Endothelial cell of umbilical vein (primary cell): ENCODE measurements around the gene TSPAN18. TPM values are rescaled to one million over a fixed set of nuclear protein-coding genes. Genes with fewer than 3 reads are reported as not detected.

Experiments
- BruUV-seq: library from RNA; stranded (reverse); fragments of 400-500 nt; replicated peaks from 2 replicates; lab custom pipeline; 2021; lab: Mats Ljungman, UMichigan
- CTCF ChIA-PET: fragments of 300-600, 350-600 bp; sonication (Branson Sonifier 250); formaldehyde crosslinking; loops from one replicate; lab custom pipeline; 2021; ENCODE audit warnings: antibody characterized with exemption, inconsistent platforms; lab: Charles Lee
- POLR2A ChIA-PET: fragments of 300-600, 350-600 bp; sonication (Branson Sonifier 250); formaldehyde crosslinking; loops from one replicate; lab custom pipeline; 2021; ENCODE audit warnings: antibody characterized with exemption, inconsistent platforms; lab: Charles Lee
- DNase-seq: peaks from one replicate; pipeline ENCODE4 v3.0.0-alpha.2; 2011; ENCODE audit warnings: low read depth, low spot score
- FAIRE-seq: peaks from 2 replicates; lab custom pipeline; 2011; peaks lifted over from hg19 to GRCh38; lab: Jason Lieb, UNC
- H2AFZ ChIP-seq: 2 replicates; pipeline ENCODE4 v1.6.0; 2012; ENCODE audit warnings: low read depth, low read length, control low read depth, inconsistent platforms
- H3K27ac ChIP-seq: 2 replicates; pipeline ENCODE4 v1.5.1; 2011; ENCODE audit warnings: low read depth, mild to moderate bottlenecking, control low read depth, low read length, moderate library complexity; ENCODE audit not compliant: insufficient read depth
- H3K27me3 ChIP-seq, 2 experiments: 2 replicates each; pipeline versions ENCODE4 v1.6.0 to v1.6.1; 2011; ENCODE audit warnings: low read length in 2 of 2, mixed read lengths in 1 of 2; ENCODE audit not compliant: control insufficient read depth in 2 of 2, insufficient read depth in 2 of 2
- H3K36me3 ChIP-seq, 2 experiments: 2 replicates in 1 of 2; 3 replicates in 1 of 2; pipeline ENCODE4 v1.5.1; 2011; ENCODE audit warnings: low read length in 2 of 2, mild to moderate bottlenecking in 1 of 2, moderate library complexity in 1 of 2; ENCODE audit not compliant: control insufficient read depth in 2 of 2, insufficient read depth in 2 of 2; ENCODE audit errors: extremely low read depth in 1 of 2
- H3K4me1 ChIP-seq: 3 replicates; pipeline ENCODE4 v1.5.1; 2011; ENCODE audit warnings: mild to moderate bottlenecking, low read length; ENCODE audit not compliant: control insufficient read depth, insufficient read depth; ENCODE audit errors: extremely low read depth
- H3K4me2 ChIP-seq: 2 replicates; pipeline ENCODE4 v1.6.1; 2011; ENCODE audit warnings: low read length, control low read depth, mixed read lengths; ENCODE audit not compliant: insufficient read depth
- H3K4me3 ChIP-seq, 3 experiments: fragments of 200-600 bp in 1 of 3; sonication (generic), shearing (Covaris generic) in 1 of 3; replicated peaks in 1 of 3; 2 replicates each; pipeline ENCODE4 v1.5.1; 2011 to 2016; ENCODE audit warnings: control low read depth in 3 of 3, low read length in 3 of 3, mild to moderate bottlenecking in 2 of 3, inconsistent platforms in 1 of 3, low read depth in 1 of 3, moderate library complexity in 1 of 3; ENCODE audit not compliant: insufficient read depth in 1 of 3
- H3K79me2 ChIP-seq: 2 replicates; pipeline ENCODE4 v1.6.0; 2012; ENCODE audit warnings: low read length, inconsistent platforms; ENCODE audit not compliant: control insufficient read depth, insufficient read depth
- H3K9ac ChIP-seq: replicated peaks from 2 replicates; pipeline ENCODE3; 2011; ENCODE audit warnings: low read length, control low read depth; ENCODE audit not compliant: insufficient read depth; ENCODE audit errors: extremely low read depth
- H3K9me1 ChIP-seq: replicated peaks from 3 replicates; pipeline ENCODE4 v1.6.0; 2011; ENCODE audit warnings: mild to moderate bottlenecking, low read length; ENCODE audit not compliant: control insufficient read depth, insufficient read depth; ENCODE audit errors: extremely low read depth
- H3K9me3 ChIP-seq: replicated peaks from 2 replicates; pipeline ENCODE4 v1.5.1; 2012; ENCODE audit warnings: low read length, inconsistent platforms; ENCODE audit not compliant: control insufficient read depth, insufficient read depth
- H4K20me1 ChIP-seq: replicated peaks from 2 replicates; pipeline ENCODE3; 2011; ENCODE audit warnings: mild to moderate bottlenecking, low read length; ENCODE audit not compliant: control insufficient read depth, insufficient read depth; ENCODE audit errors: extremely low read depth
- EZH2 ChIP-seq: IDR thresholded peaks from 2 replicates; pipeline ENCODE4 v1.6.1; 2012; ENCODE audit warnings: borderline replicate concordance, low read depth, mild to moderate bottlenecking, moderate library complexity, low read length, inconsistent platforms; ENCODE audit not compliant: severe bottlenecking
- GATA2 ChIP-seq: IDR thresholded peaks from 2 replicates; pipeline ENCODE4 v1.7.0; 2011; ENCODE audit warnings: low read depth, mild to moderate bottlenecking, moderate library complexity, mixed read lengths, low read length; ENCODE audit not compliant: insufficient read length, insufficient read depth
- JUN ChIP-seq: IDR thresholded peaks from 2 replicates; pipeline ENCODE4 v1.6.1; 2011; ENCODE audit warnings: borderline replicate concordance, low read depth; ENCODE audit not compliant: insufficient read length, insufficient read depth
- MYC ChIP-seq: IDR thresholded peaks from one replicate; pipeline ENCODE4 v1.6.1; 2011; ENCODE audit warnings: mild to moderate bottlenecking, low read depth, low read length
- POLR2A ChIP-seq: IDR thresholded peaks from 2 replicates; pipeline ENCODE4 v1.6.1; 2012; ENCODE audit warnings: low read depth, mild to moderate bottlenecking, control low read depth, low read length
- POLR2AphosphoS5 ChIP-seq: IDR thresholded peaks from 2 replicates; pipeline ENCODE4 v1.6.1; 2012; ENCODE audit warnings: low read depth, mild to moderate bottlenecking, control low read depth, low read length, moderate library complexity; ENCODE audit not compliant: insufficient read depth
- dilution Hi-C: fragments of 300-500 bp; cut with MboI; formaldehyde crosslinking; loops from one replicate; pipeline ENCODE4 v1.15.0; 2019; ENCODE audit warnings: low sequenced_read_pairs; ENCODE audit not compliant: extremely low pct_ligation_motif_present
- intact Hi-C: fragments of 100-400 bp; cut with micrococcal nuclease; formaldehyde crosslinking; loops from one replicate; pipeline ENCODE4 v1.10.0; 2022
- polyA plus RNA-seq, 4 experiments: library from polyadenylated mRNA; depleted of rRNA in 3 of 4; stranded (reverse) in 3 of 4; unstranded in 1 of 4; fragments of >200 nt; gene quantifications; 2 replicates each; pipeline versions ENCODE4 v1.2.1 to v1.2.3, GENCODE V29; 2011 to 2012; ENCODE audit warnings: missing spikeins in 1 of 4
- total RNA-seq: library from RNA; stranded (reverse); gene quantifications from 2 replicates; pipeline ENCODE4 v1.2.3, GENCODE V29; 2021
- TF ChIP-seq, protein P1 (sequence below): IDR thresholded peaks from 2 replicates; pipeline ENCODE4 v1.6.1; 2011; ENCODE audit not compliant: insufficient read depth, insufficient read length

TSPAN18 gene
- total and polyA plus RNA-seq, 2 donors (not counting 3 experiments of a cell fraction or from before 2014, with no cell fraction given), result 32.2 to 118 TPM

DNA sequence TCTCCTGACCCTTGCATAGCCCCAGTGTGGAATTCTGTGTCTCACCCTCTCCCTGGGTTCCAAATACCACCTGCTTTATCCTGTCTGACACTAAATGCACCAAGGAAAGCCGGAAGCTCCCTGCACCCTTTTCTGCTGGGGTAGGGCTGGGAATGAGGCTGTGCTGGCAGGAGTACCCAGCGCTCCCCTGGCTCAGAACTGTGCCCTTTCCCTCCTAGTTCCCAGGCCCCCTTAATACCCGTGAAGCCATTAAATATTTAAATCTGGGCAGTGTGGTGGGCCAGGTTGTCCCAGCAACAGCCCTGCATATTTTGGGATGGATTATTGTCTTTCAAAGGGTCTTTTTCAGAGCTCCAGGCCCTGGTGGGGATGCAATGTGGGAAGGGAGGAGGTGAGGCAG is 160.9 kb downstream of the TSPAN18 start:
- no peak overlapping the region for H3K4me2 ChIP-seq
- peaks cover 8% of the 10 kb centered on the region for H3K4me1 ChIP-seq
- intact Hi-C loops, result no loop called here
- no peaks in the 10 kb centered on the region for H3K79me2 ChIP-seq
- H3K9me3 ChIP-seq, result no peaks in the 10 kb centered on the region
- H3K4me3 ChIP-seq, result no peak overlapping the region
- dilution Hi-C loops, result no loop called here
- no peaks in the 10 kb centered on the region for H4K20me1 ChIP-seq
- no peak for TF ChIP-seq EZH2
- H3K9me1 ChIP-seq, result no peaks in the 10 kb centered on the region
- H3K27ac ChIP-seq, result no peak overlapping the region
- POLR2A ChIA-PET, result no interaction called here
- CTCF ChIA-PET, result interaction anchor here (1.2 to 1.5 kb wide), 2 partner anchors 13 to 229 kb away, joined by 4 to 6 read pairs; no protein-coding TSS in a partner anchor
- H3K36me3 ChIP-seq, result no peaks in the 10 kb centered on the region
- DNase-seq (no peak), FAIRE-seq (no peak)
- H2AFZ ChIP-seq, result no peak overlapping the region
- H3K27me3 ChIP-seq, result no peaks in the 10 kb centered on the region
- H3K9ac ChIP-seq, result no peak overlapping the region
- BruUV-seq, result no TSS peak

DNA sequence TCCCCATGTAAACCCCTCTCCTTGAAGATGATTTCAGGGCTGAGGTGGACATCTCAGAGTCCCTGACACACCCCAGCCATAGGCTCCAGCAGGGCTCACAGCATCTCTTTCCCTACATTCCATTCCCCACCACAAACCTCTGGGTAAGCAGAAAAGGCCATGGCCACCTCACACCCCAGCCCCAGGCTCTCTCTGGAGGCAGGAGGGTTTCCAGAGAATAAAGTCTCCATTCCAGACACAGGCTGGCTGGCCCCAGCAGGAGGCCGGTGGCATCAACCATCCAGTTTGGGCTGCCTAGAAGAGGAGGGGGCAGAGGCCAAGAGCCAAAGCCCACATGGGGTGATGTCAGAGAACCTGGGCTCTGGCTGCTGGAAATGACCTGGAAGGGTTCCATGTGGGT is 162.5 kb downstream of the TSPAN18 start:
- TF ChIP-seq MYC, result no peak
- TF ChIP-seq, protein P1, sequence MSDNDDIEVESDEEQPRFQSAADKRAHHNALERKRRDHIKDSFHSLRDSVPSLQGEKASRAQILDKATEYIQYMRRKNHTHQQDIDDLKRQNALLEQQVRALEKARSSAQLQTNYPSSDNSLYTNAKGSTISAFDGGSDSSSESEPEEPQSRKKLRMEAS, result no peak
- TF ChIP-seq POLR2A, result no peak
- no peak for TF ChIP-seq JUN
- TF ChIP-seq POLR2AphosphoS5, result no peak
- TF ChIP-seq GATA2, result no peak
- Histone ChIP-seq H3K36me3 (no peaks in the 10 kb centered on the region), H3K4me3 (no peak overlapping the region), H3K9ac (no peak overlapping the region), H3K9me3 (no peaks in the 10 kb centered on the region), H3K9me1 (no peaks in the 10 kb centered on the region), H3K4me1 (peaks cover 8% of the 10 kb centered on the region), H4K20me1 (no peaks in the 10 kb centered on the region), H3K79me2 (no peaks in the 10 kb centered on the region), H3K27ac (no peak overlapping the region), H3K4me2 (no peak overlapping the region), H3K27me3 (no peaks in the 10 kb centered on the region), H2AFZ (no peak overlapping the region)
- intact Hi-C loops, result no loop called here
- POLR2A ChIA-PET, result no interaction called here
- no TSS peak for BruUV-seq
- no peak for FAIRE-seq
- dilution Hi-C loops, result no loop called here
- CTCF ChIA-PET, result interaction anchor here (1.5 to 1.8 kb wide), 2 partner anchors 20 to 22 kb away, joined by 3 to 4 read pairs; no protein-coding TSS in a partner anchor
- no peak for DNase-seq
